SIG-M5 treated with dmso at 0.1 percent for 504 hours (cell line): ENCODE data around the gene USP24.
"Not testable (repeated sequence)": the region's sequence is repeated elsewhere in the genome, so short reads cannot be mapped to it uniquely, and the experiment has no call there.

Source experiments
- DNase-seq: peaks from one replicate; lab custom pipeline; 2025; ENCODE audit not compliant: unreplicated experiment; lab: John Stamatoyannopoulos, UW

USP24 gene

GRCh38 chr1:55200667-55201066 is 14.5 kb downstream of the USP24 start:
- DNase-seq: no peak

DNA sequence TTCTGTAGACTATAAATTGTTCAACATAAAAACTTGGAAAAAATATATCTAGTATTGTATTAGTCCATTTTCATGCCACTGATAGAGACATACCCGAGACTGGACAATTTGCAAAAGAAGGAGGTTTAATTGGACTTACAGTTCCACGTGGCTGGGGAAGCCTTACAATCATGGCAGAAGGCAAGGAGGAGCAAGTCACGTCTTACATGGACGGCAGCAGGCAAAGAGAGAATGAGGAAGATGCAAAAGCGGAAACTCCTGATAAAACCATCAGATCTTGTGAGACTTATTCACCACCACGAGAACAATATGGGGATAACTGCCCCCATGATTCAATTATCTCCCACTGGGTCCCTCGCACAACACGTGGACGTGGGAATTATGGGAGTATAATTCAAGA is 15.4 kb downstream of the USP24 start:
- DNase-seq: not testable (repeated sequence)

DNA sequence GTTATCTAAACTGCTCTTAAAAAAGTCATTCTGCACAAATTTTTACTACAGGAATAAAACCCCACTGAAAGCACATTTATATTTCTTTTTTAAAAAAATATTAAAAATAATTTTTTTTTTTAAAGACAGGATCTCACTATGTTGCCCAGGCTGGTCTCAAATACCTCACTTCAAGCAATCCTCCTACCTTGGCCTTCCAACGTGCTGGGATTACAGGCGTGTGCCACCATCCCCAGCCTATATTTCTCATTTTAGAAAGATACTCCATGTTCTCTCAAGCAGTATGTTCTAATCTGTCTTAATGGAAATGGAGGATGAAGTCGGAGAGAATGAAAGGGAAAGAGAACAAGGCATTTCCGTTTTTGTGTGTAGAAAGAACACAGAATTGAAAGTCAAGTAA is 17.1 kb downstream of the USP24 start:
- no peak for DNase-seq

DNA sequence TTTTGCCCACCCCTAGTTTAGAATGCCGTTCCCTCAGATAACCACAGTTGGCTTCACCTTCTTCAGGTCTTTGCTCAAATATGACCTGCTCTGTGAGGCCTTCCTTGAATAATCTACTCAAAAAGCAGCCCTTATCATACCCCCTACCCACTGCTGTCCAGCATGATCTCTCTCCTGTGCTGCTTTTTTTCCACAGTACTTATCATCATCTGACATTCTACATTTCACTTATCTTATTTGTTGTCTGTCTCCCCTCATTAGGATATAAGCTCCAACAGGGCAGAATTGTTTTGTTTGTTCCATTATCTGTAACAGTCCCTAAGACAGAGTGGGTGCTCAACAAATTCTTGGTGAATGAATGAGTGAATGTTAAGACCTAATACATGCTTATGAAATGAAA is 18.1 kb downstream of the USP24 start:
- no peak for DNase-seq

GRCh38 chr1:55196433-55197035 is 18.6 kb downstream of the USP24 start:
- DNase-seq: peak; percentile 50

DNA sequence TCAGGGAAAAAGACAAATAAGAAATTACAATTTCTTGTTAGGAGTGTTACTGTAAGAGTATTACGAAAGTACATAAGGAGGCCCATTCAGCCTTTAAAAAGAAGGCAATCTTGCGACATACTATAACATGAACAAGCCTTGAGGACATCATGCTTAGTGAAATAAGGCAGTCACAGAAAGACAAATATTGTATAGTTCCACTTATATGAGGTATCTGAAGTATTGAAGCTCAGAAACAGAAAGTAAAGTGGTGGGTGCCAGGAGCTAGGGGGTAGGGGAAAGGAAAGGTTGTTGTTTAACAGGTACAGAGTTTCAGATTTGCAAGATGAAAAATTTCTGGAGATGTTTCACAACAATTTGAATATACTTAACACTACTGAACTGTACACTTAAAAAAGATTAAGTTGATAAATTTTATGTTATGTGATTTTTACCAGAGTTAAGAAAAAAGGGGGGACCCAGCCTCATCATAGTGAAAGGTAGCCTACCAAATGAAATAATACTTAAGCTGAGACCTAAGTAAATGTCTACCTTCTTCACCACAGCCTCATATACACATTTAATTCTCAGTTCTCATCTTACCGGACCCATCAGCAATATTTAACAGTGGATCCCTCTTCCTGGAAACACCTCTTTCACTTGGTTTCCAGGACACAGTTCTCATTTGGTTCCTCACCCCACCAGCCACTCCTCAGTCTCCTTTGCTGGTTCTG is 19.5 kb downstream of the USP24 start:
- DNase-seq: peak; percentile 90

GRCh38 chr1:55194851-55195250 is 20.3 kb downstream of the USP24 start:
- peak; percentile 50 for DNase-seq

DNA sequence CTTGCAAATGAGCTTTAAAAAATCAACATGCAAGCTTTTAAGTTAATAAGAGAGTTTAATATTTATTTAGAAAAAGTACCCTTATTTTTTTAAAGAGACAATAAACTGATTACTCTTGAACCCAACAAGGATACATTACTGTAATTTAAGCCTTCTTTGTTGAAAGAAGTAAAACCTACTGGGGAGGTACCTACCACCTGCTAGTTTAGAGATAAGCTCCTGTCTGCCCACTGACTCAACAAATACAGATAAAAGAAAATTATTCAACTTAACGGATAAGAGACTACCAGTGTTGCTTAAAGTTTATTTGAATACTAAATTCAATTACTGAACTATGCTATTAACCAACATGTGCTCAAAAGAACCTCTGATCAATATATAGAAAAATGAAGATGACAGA is 23.1 kb downstream of the USP24 start:
- no peak for DNase-seq

- not testable (repeated sequence) for DNase-seq
Measured at GRCh38 chr1:55191219-55191952, 23.8 kb downstream of the USP24 start.

DNA sequence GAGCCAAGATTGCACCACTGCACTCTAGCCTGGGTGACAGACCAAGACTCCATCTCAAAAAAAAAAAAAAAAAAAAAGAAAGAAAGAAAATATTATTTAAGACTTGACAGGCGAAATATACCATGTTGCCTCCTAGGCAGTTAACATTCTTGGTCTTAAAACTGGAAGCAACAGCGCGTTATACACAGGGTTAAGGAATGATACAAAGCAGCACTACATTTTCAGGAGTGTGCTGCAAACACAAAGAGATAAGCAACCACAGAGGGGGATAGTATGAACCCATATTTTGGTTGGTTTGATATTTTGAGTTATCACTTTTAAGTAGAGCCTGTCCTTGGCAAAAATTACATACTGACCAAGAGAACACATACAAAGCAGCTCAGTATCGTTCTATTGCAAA is 25.1 kb downstream of the USP24 start:
- no peak for DNase-seq

GRCh38 chr1:55188909-55189308 is 26.3 kb downstream of the USP24 start:
- no peak for DNase-seq

- no peak for DNase-seq
Measured at GRCh38 chr1:55185832-55186231, 29.3 kb downstream of the USP24 start.

DNA sequence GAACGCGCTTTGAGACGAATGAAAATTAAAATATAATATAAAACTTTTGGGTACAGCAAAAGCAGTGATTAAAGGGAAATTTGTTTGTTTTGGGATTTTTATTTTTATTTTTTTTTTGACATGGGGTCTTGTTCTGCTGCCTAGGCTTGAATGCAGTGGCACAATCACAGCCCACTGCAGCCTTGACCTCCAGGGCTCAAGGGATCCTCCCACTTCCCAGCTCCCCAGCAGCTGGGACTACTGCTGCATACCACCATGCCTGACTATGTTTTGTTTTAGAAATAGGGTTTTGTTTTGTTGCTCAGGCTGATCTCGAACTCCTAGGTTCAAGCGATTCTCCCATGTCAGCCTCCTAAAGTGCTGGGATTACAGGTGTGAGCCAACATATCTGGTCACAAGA is 30.3 kb downstream of the USP24 start:
- DNase-seq: no peak

DNA sequence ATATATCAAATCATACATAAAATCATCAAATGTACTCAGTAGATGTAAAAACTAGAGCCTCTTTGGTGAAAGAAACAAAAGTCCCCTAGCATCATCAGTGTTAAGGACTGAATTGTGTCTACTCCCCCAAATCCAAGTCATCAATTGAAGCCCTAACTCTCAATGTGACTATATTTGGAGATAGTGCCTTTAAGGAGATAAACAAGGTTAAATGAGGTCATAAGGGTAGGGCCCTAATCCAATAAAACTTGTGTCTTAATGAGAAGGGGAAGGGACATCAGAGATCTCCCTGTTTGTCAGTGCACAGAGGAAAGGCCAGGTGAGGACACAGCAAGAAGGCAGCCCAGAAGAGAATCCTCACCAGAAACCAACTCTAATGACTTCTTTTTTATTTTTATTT is 33.5 kb downstream of the USP24 start:
- no peak for DNase-seq

DNA sequence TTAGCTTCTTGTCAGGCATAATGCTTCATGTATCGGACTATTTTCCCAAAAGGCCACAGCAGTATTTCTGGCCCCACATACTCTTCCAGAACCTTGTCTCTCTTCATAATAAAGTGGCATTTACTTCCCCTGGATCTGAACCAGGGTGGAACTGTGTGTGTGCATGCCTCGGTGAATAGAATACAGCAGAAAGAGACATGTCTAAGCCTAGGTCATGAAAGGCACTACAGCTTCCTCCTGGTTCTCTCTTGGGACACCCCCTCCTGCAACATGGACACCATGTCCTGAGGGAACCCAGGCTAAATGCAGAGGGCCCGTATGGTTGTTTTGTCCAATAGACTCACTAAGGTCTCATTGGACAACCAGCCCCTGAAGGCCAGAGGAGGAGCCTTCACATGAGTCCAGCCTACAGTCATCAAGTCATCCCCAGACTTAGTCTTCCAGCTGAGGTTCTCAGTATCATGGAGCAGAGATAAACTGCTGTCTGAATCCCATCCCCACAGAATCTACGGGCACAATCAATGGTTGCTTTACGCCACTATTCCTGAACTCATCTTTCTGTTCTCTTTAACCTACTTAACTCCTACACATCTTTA is 35.0 kb downstream of the USP24 start:
- no peak for DNase-seq

- peak; percentile 82 for DNase-seq
Measured at GRCh38 chr1:55179177-55179835, 35.9 kb downstream of the USP24 start.

DNA sequence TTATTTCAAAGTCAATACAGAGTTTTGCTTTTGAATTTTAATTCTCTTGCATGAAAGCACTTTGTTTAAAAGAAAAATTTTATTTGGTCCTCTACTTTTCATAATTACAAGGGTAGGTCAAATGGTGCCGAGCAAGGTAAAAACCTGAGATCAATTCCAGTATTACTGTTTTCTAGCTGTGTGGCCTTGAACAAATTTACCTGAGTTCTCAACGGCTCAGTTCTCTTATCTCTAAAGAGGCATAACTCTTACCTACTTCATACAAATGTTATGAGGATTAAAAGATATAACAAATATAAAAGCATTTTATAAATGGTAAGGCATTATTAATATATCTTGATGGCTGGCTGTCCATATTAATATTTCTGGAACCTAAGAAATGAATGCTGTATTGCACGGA is 42.5 kb downstream of the USP24 start:
- DNase-seq: no peak

GRCh38 chr1:55172272-55172671 is 42.9 kb downstream of the USP24 start:
- DNase-seq: no peak

DNA sequence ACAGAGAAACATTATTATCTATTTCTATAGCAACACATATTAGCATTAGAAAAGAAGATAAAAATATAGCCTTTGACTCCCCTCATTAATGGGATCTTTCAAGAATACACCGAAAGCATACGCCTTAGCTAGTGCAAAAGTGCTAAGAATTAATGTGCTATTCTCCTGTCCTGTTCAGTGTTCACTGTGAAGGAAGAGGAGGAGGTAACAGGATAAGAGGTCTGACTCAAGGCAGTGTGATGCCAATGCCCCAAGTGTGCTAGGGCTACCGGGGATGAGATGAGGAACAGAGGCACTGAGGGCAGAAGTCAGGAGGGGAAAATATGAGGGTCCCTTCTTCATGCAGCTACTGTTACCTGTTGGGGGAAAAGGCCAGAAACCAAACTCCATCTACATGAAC is 43.5 kb downstream of the USP24 start:
- DNase-seq: no peak

GRCh38 chr1:55170426-55170825 is 44.7 kb downstream of the USP24 start:
- no peak for DNase-seq

- no peak for DNase-seq
Measured at GRCh38 chr1:55169126-55169525, 46.0 kb downstream of the USP24 start.
